ENCODE measurements around the gene RALBP1.

GRCh38 chr18:9455718-9456511 lies 19.4 kb upstream of the RALBP1 start:
- TF ChIP-seq POLR2A (IDR thresholded peaks at IDR 0.05; ENCODE audit: low read depth, low read length) (no peak), POLR2AphosphoS5 (IDR thresholded peaks at IDR 0.05; ENCODE audit: low read depth, low read length) (no peak), TAF1 (IDR thresholded peaks at IDR 0.05; ENCODE audit: borderline replicate concordance, low read depth, low read length) (no peak)
